GM10847 (cell line): Measurements from ENCODE around the gene PLAU.

Experiments used
- POLR2A ChIP-seq: IDR thresholded peaks from 2 replicates; pipeline ENCODE4 v1.6.1; 2011; ENCODE audit not compliant: insufficient read length; ENCODE audit errors: extremely low read depth

The PLAU gene

DNA sequence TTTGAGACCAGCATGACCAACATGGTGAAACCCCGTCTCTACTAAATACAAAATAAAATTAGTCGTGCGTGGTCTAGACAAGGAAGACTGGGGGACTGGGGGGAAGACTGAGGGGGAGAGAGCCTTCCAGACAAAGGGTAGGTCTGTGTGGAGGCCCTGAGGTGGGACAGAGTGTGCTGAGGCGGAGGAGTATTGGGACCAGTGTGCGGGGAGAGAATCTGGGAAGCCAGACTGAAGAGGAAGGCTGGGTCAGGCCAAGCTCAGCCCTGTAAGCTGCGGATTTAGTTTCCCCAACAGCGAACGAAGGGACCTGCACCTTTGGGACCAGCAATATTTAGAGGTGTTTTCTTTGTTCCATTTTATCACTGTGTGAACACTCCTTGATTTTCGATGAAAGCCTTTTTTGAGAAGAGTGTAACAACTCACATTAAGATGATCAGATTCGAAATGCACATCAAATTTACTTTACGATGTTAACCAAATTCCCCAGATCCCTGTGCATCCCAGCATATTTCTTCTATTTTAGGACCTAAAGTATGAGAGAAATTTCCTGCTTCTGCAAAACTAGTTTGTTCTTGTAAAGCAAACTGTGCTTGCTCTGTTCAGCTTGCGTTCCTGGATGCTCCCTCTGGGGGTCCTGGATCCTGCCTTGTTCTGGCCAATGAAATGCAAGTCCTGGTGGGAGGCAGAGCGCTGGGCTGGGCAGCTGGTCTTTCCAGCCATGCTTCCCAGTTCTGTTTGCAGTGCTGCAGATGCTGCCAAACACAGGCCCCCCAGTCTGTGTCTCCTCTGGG lies 39.4 kb downstream of the PLAU start:
- TF ChIP-seq POLR2A = no peak

DNA sequence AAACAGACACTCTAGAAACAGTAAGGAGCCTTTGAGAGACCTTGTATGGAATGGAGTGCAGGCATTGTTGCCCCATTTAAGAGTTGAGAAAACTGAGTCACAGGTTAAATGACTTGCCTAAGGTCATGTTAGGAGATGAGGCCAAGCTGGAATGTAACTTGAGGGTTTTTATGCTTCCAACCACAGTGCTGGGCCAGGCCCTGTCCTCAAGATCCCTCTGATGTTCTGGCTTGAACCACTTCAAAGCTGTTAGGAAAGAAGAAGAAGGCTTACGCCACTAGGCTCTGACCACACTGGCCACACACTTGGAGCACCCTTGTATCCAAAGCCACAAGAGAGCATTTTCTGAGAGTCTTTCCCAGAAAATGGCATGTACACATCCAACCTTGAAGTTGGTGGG lies 42.7 kb downstream of the PLAU start:
- TF ChIP-seq POLR2A = no peak

DNA sequence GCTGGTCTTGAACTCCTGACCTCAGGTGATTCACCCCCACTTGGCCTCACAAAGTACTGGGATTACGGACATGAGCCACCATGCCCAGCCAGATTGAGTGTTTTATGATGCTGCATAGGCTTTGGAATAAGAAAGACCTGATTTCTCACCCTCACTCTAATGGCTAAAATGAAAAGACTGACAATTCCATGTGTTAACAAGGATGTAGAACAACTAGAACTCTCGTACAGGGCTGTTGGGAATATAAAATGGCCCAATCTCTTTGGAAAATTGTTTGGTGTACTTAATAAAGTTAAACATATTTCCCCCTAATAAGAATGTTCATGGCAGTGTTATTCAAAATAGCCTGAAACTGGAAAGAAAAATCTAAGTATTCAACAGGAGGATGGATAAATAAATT lies 43.8 kb downstream of the PLAU start:
- no peak for TF ChIP-seq POLR2A

DNA sequence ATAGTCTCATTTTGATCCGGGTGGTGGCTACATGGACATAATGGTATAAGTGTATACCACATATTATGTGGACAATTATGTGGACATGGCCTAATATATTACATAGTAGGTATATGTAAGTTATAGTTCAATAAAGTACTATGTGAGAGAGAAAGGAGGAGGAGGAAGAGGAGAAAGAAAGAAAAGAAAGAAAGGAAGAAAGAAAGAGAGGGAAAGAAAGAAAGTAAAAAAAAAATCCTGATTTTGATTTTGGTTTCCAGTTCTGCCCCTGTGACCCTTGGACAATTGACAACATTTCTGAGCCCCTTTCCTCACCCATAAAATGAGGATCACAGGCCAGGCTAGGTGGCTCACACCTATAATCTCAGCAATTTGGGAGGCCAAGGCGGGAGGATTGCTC lies 44.8 kb downstream of the PLAU start:
- TF ChIP-seq POLR2A = no peak

DNA sequence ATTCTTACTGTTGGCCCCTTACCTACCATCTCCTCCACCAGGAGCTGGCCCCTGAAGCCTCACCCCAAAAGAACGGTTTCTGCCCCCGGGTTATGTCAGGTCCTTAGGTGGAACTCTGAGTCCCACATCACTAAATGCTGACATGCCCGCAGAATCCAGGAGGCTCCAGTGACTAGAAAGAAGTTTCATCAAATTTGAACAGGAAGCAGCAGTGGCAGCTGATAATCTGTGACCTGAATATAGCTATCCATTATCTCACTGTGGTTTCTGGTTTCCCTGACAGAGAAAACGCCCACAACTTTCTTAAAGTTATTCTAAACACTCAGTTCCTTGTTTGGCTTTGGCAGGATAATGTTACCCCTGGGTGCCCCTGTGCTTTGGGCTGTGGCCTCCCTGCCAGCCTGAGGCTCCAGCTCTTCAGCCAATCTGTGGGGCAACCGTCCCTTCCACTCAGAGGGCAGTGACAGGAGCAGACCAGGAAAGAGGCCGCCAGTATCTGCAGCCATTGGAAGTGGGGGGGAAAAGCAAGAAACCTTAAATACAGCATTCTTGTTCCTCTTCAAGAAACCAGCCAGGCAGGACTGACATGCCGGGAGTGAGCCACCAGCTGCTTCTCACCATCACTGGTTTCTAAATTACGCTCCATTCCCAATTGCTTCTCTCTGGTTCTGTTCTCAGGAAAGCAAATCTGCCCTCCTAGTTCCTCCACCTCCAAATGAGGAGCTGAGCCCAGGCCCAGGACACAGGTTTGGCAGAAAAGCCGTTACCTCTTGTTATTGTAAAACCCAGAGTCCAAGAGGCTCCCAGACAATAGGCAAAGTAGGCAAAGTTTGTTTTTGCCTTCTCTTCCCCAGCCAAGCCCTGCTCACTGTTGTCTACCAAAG lies 45.8 kb downstream of the PLAU start:
- no peak for TF ChIP-seq POLR2A

DNA sequence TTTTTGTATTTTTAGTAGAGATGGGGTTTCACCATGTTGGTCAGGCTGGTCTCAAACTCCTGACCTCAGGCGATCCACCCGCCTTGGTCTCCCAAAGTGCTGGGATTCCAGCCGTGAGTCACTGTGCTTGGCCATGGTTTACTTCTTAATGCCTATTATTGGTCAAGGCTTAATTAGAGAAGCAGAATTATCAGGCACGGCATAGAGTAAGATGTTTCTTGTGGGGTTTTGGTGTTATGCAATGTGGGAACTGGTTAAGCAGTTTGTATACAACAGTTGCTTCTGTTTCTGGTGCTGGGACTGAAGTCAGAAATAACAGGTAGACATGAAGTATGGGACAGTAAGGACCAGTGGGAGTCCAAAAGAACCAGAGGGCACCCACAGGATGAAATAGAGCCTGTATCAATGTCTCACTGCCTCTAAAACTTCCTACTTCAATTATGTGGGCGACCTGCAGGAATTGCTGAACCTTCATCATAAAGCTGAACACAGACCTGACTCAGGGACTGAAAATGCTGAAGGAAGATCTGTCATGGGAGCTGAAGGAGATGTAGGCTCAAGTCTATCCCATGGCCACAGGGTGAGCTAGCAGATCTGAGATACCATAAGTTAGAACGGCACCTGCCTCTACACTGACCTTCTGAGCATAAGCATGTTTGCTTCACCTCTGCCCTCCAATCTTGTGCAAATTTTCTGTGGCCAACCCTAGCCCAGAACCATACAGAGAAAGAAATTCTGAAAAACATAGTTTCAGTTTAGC lies 48.7 kb downstream of the PLAU start:
- TF ChIP-seq POLR2A = no peak

DNA sequence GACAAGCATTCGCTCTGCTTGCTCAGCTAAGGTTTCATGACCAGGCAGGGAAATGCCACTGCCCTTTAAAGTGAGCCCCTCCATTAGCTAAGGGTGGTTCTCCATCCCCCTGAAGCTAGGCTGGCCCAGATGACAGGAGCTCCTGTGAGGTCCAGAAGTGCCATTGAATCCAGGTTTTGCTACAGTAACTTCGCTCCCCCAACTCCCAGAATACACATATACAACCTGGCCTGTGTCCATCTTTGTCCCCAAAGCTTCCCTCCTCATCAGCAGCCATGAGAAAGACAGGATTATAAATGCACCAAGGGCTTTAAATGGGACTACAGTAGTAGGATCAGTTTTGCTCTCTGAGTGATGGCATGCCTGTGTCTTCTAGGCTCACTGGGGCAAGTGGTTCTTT lies 51.5 kb downstream of the PLAU start:
- no peak for TF ChIP-seq POLR2A

DNA sequence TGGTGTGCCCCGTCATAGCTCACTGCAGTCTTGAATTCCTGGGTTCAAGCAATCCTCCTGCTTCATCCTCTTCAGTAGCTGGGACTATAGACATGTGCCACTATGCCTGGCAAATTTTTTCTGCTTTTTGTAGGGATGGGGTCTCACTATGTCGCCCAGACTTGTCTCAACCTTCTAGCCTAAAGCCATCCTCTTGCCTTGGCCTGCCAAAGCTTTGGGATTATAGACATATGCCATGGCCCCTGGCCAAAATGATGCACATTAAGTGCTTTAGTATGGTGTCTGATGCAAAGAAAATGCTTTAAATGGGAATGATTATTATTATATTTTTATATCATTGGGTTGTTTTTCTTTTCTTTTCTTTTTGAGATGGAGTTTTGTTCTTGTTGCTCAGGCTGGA lies 53.8 kb downstream of the PLAU start:
- no peak for TF ChIP-seq POLR2A

DNA sequence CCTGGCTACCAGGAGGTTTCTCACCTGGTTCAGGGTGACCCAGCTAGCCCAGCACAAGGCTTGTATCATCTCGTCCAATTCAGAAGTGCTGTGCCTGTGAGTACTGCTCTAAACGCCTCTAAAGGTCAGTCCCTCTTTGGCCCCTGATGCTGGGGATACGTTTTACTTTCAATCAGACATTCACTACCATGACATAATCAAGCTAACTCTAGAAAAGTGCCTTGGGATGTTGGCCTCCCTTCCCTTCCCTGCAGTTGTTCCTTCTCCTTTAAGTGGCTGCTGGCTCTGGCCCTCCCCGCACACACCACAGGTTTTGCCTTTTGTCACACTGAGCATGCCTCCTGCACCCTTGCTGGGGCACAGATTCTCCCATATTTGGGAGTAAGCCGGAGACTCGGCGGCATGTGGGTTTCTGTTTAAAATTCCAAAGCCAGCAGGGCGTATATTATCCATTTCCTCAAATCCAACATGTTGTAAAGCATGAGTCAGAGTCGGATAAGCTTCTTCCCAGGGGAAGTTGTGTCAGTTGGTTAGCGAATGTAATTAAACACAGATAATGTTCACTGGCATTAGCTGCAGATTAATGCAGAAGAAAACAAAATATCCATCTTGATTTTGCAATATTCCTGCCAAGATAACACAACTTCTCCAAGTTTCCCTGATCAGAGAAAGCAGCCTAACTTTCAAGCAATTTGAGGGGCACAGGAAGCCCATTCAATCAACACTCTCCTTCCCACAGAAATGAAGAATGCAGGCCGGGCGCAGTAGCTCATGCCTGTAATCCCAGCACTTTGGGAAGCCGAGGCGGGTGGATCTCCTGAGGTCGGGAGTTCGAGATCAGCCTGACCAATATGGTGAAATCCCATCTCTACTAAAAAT lies 55.2 kb downstream of the PLAU start:
- TF ChIP-seq POLR2A = no peak

DNA sequence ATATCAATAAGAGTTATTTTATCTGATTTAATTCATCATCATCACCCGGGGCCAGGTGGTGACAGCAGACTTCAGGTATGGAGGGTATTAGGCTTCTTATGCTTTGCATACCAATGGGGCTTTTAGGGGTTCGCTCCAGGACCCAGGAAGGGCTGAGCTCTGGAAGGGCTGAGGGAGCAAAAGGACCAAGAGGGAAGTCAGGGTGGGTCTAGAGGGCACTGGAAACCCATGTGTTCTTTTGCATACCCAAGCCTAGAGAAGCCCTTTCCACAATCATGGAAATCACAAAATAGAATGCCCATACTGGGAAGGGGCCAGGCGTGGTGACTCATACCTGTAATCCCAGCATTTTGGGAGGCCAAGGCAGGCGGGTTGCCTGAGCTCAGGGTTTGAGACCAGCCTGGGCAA lies 56.1 kb downstream of the PLAU start:
- no peak for TF ChIP-seq POLR2A
